ENCODE measurements around the gene SLC5A11. TPM values are rescaled to one million over a fixed set of nuclear protein-coding genes. Genes with fewer than 3 reads are reported as not detected.

The SLC5A11 gene
- total and polyA plus RNA-seq, 4 experiments from 2014 or later = 0.19 to 0.70 TPM; not detected in 2

- CTCF ChIA-PET (ENCODE audit: partially characterized antibody) = no interaction called here
- Mint-ChIP-seq H3K27ac (no peak overlapping the region), H3K36me3 (peaks cover 0 to 8% of the 10 kb centered on the region in 2 donors), H3K9me3 (no peaks in the 10 kb centered on the region), H3K27me3 (no peaks in the 10 kb centered on the region), H3K4me3 (no peak overlapping the region), H3K4me1 (peaks cover 0 to under 1% (median 0%) of the 10 kb centered on the region in 4 donors)
- Histone ChIP-seq H3K27me3 (ENCODE audit: insufficient read depth, low read length) (no peaks in the 10 kb centered on the region), H3K4me1 (ENCODE audit: insufficient read depth, low read length) (no peaks in the 10 kb centered on the region), H3K27ac (ENCODE audit: low read depth, low read length) (no peak overlapping the region), H3K4me3 (ENCODE audit: low read length in 2 of 2) (no peak overlapping the region), H3K36me3 (ENCODE audit: insufficient read depth, low read length) (no peaks in the 10 kb centered on the region), H3K9me3 (ENCODE audit: control insufficient read depth in 1 of 2, low read length in 2 of 2) (no peaks in the 10 kb centered on the region)
- intact Hi-C loops (cut with micrococcal nuclease) = no loop called here
- POLR2A ChIA-PET (ENCODE audit: partially characterized antibody) = no interaction called here
- DNase-seq = no peak
These were observed 990 bp downstream of the SLC5A11 start for GRCh38 chr16:24846548-24847357.

DNA sequence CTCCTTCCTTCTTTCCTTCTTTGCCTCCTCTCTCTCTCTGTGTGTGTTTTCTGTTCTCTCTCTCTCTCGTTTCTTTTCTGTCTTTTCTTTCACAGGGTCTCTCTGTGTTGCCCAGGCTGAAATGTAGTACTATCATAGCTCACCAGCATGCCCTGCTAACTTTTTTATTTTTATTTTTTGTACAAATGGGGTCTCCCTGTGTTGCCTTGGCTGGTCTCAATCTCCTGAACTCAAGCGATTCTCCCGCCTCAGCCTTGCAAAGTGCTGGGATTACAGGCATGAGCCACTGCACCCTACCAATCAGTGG is 1.5 kb downstream of the SLC5A11 start:
- Mint-ChIP-seq H3K4me1 (peaks cover 0 to 2% (median 0%) of the 10 kb centered on the region in 4 donors), H3K9me3 (no peaks in the 10 kb centered on the region), H3K36me3 (peaks cover 0 to 8% of the 10 kb centered on the region in 2 donors), H3K27ac (no peak overlapping the region), H3K27me3 (no peaks in the 10 kb centered on the region), H3K4me3 (no peak overlapping the region)
- no peak for DNase-seq
- no peaks in the 10 kb centered on the region for H3K36me3 ChIP-seq (ENCODE audit: insufficient read depth, low read length)
- no peaks in the 10 kb centered on the region for H3K4me1 ChIP-seq (ENCODE audit: insufficient read depth, low read length)
- H3K4me3 ChIP-seq (ENCODE audit: low read length in 2 of 2) = no peak overlapping the region
- POLR2A ChIA-PET (ENCODE audit: partially characterized antibody) = no interaction called here
- no peaks in the 10 kb centered on the region for H3K27me3 ChIP-seq (ENCODE audit: insufficient read depth, low read length)
- H3K27ac ChIP-seq (ENCODE audit: low read depth, low read length) = no peak overlapping the region
- no peaks in the 10 kb centered on the region for H3K9me3 ChIP-seq (ENCODE audit: control insufficient read depth in 1 of 2, low read length in 2 of 2)
- intact Hi-C loops (cut with micrococcal nuclease) = no loop called here
- CTCF ChIA-PET (ENCODE audit: partially characterized antibody) = no interaction called here

DNA sequence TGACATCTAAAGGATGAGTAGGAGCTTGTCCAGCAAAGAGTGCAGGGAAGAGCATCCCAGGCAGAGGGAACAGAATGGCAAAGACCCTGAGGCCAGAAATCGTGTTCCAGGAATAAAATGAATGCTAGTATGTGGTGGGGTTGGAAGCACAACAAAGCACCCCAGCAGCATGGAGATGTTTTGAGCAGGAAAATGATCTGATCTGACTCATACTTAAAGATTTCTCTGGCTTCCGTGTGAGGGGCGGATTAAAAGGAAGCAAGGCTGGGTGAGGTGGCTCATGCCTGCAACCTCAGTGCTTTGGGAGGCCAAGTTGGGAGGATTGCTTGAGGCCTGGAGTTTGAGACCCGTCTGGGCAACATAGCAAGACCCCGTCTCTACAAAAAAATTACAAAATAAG is 2.3 kb downstream of the SLC5A11 start:
- no peak overlapping the region for H3K4me3 ChIP-seq (ENCODE audit: low read length in 2 of 2)
- ChIA-PET CTCF (ENCODE audit: partially characterized antibody) (no interaction called here), POLR2A (ENCODE audit: partially characterized antibody) (no interaction called here)

GRCh38 chr16:24849641-24850040 is 3.9 kb downstream of the SLC5A11 start:
- Histone ChIP-seq H3K4me3 (ENCODE audit: low read length in 2 of 2) (no peak overlapping the region), H3K4me1 (ENCODE audit: insufficient read depth, low read length) (no peaks in the 10 kb centered on the region), H3K9me3 (ENCODE audit: control insufficient read depth in 1 of 2, low read length in 2 of 2) (no peaks in the 10 kb centered on the region), H3K27me3 (ENCODE audit: insufficient read depth, low read length) (no peaks in the 10 kb centered on the region), H3K36me3 (ENCODE audit: insufficient read depth, low read length) (no peaks in the 10 kb centered on the region), H3K27ac (ENCODE audit: low read depth, low read length) (no peak overlapping the region)
- no peak overlapping the region for H3K4me3 Mint-ChIP-seq
- H3K27ac Mint-ChIP-seq = no peak overlapping the region
- intact Hi-C loops (cut with micrococcal nuclease) = no loop called here
- ChIA-PET CTCF (ENCODE audit: partially characterized antibody) (no interaction called here), POLR2A (ENCODE audit: partially characterized antibody) (no interaction called here)
- H3K36me3 Mint-ChIP-seq = no peaks in the 10 kb centered on the region
- H3K9me3 Mint-ChIP-seq = no peaks in the 10 kb centered on the region
- no peak for DNase-seq
- no peaks in the 10 kb centered on the region for H3K27me3 Mint-ChIP-seq
- H3K4me1 Mint-ChIP-seq = peaks cover 0 to 2% (median 0%) of the 10 kb centered on the region in 4 donors

More for the DNA sequence above, 2.3 kb downstream of the SLC5A11 start:
- Mint-ChIP-seq H3K9me3 (no peaks in the 10 kb centered on the region), H3K4me1 (peaks cover 0 to 2% (median 0%) of the 10 kb centered on the region in 4 donors), H3K27ac (no peak overlapping the region), H3K27me3 (no peaks in the 10 kb centered on the region), H3K36me3 (peaks cover 0 to 6% of the 10 kb centered on the region in 2 donors), H3K4me3 (no peak overlapping the region)
- DNase-seq = no peak
- Histone ChIP-seq H3K9me3 (ENCODE audit: control insufficient read depth in 1 of 2, low read length in 2 of 2) (no peaks in the 10 kb centered on the region), H3K36me3 (ENCODE audit: insufficient read depth, low read length) (no peaks in the 10 kb centered on the region), H3K4me1 (ENCODE audit: insufficient read depth, low read length) (no peaks in the 10 kb centered on the region), H3K27ac (ENCODE audit: low read depth, low read length) (no peak overlapping the region), H3K27me3 (ENCODE audit: insufficient read depth, low read length) (no peaks in the 10 kb centered on the region)
- intact Hi-C loops (cut with micrococcal nuclease) = no loop called here

DNA sequence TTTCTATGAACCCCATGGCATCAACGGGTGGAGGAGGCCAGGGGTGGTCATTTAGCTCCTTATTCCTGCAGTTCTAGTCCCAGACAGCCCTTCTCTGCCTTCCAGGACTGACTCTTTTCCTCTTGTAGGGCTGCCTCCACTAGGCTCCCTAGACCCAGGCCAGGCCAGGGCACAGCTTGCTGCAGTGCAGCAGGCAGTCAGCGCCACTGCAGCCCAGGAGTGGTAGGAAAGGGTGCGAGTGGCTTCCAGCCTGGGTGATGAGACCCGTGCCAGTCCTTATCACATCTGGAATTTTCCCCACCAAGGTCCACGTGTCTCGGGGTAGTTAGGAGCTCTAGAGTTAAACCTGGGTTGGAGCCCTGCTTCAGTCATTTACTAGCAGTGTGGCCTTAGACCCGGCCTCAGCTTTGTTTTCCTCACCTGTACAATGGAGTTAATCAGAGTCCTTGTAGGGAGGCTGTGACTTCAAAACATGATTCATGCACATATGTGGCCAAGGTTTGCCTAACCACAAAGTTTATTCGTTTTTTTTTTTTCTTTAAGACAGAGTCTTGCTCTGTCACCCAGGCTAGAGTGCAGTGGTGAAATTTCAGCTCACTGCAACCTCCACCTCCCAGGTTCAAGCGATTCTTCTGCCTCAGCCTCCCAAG is 4.7 kb downstream of the SLC5A11 start:
- Histone ChIP-seq H3K9me3 (ENCODE audit: control insufficient read depth in 1 of 2, low read length in 2 of 2) (no peaks in the 10 kb centered on the region), H3K4me1 (ENCODE audit: insufficient read depth, low read length) (no peaks in the 10 kb centered on the region), H3K36me3 (ENCODE audit: insufficient read depth, low read length) (no peaks in the 10 kb centered on the region), H3K27me3 (ENCODE audit: insufficient read depth, low read length) (no peaks in the 10 kb centered on the region), H3K27ac (ENCODE audit: low read depth, low read length) (no peak overlapping the region), H3K4me3 (ENCODE audit: low read length in 2 of 2) (no peak overlapping the region)
- Mint-ChIP-seq H3K36me3 (no peaks in the 10 kb centered on the region), H3K4me3 (no peak overlapping the region), H3K9me3 (no peaks in the 10 kb centered on the region), H3K27me3 (no peaks in the 10 kb centered on the region), H3K4me1 (peaks cover 0 to 2% (median 0%) of the 10 kb centered on the region in 4 donors), H3K27ac (no peak overlapping the region)
- no peak for DNase-seq
- intact Hi-C loops (cut with micrococcal nuclease) = no loop called here
- CTCF ChIA-PET (ENCODE audit: partially characterized antibody) = no interaction called here
- POLR2A ChIA-PET (ENCODE audit: partially characterized antibody) = no interaction called here

GRCh38 chr16:24851700-24852099 is 5.9 kb downstream of the SLC5A11 start:
- no peak for DNase-seq
- intact Hi-C loops (cut with micrococcal nuclease) = no loop called here
- POLR2A ChIA-PET (ENCODE audit: partially characterized antibody) = no interaction called here

GRCh38 chr16:24852281-24852721 is 6.5 kb downstream of the SLC5A11 start:
- CTCF ChIA-PET (ENCODE audit: partially characterized antibody) = no interaction called here
- H3K36me3 Mint-ChIP-seq = no peaks in the 10 kb centered on the region
- H3K4me1 Mint-ChIP-seq = peaks cover 0 to 2% (median 0%) of the 10 kb centered on the region in 4 donors
- intact Hi-C loops (cut with micrococcal nuclease) = no loop called here
- peaks cover 0 to 2% of the 10 kb centered on the region in 2 donors for H3K27me3 Mint-ChIP-seq
- Histone ChIP-seq H3K27ac (ENCODE audit: low read depth, low read length) (no peak overlapping the region), H3K9me3 (ENCODE audit: control insufficient read depth in 1 of 2, low read length in 2 of 2) (no peaks in the 10 kb centered on the region), H3K4me1 (ENCODE audit: insufficient read depth, low read length) (no peaks in the 10 kb centered on the region), H3K27me3 (ENCODE audit: insufficient read depth, low read length) (no peaks in the 10 kb centered on the region), H3K36me3 (ENCODE audit: insufficient read depth, low read length) (no peaks in the 10 kb centered on the region), H3K4me3 (ENCODE audit: low read length in 2 of 2) (no peak overlapping the region)
- no peak overlapping the region for H3K27ac Mint-ChIP-seq
- H3K4me3 Mint-ChIP-seq = no peak overlapping the region
- DNase-seq = no peak
- POLR2A ChIA-PET (ENCODE audit: partially characterized antibody) = no interaction called here
- no peaks in the 10 kb centered on the region for H3K9me3 Mint-ChIP-seq

More at GRCh38 chr16:24851700-24852099, 5.9 kb downstream of the SLC5A11 start:
- H3K27me3 Mint-ChIP-seq = peaks cover 0 to 2% of the 10 kb centered on the region in 2 donors
- H3K9me3 ChIP-seq (ENCODE audit: control insufficient read depth in 1 of 2, low read length in 2 of 2) = no peaks in the 10 kb centered on the region
- peaks cover 0 to 2% (median 0%) of the 10 kb centered on the region in 4 donors for H3K4me1 Mint-ChIP-seq
- H3K4me3 ChIP-seq (ENCODE audit: low read length in 2 of 2) = no peak overlapping the region
- H3K4me1 ChIP-seq (ENCODE audit: insufficient read depth, low read length) = no peaks in the 10 kb centered on the region
- no peaks in the 10 kb centered on the region for H3K9me3 Mint-ChIP-seq
- CTCF ChIA-PET (ENCODE audit: partially characterized antibody) = no interaction called here
- no peaks in the 10 kb centered on the region for H3K27me3 ChIP-seq (ENCODE audit: insufficient read depth, low read length)
- H3K36me3 ChIP-seq (ENCODE audit: insufficient read depth, low read length) = no peaks in the 10 kb centered on the region
- no peak overlapping the region for H3K27ac Mint-ChIP-seq
- no peak overlapping the region for H3K27ac ChIP-seq (ENCODE audit: low read depth, low read length)
- no peak overlapping the region for H3K4me3 Mint-ChIP-seq
- no peaks in the 10 kb centered on the region for H3K36me3 Mint-ChIP-seq

Data from CD4-positive, alpha-beta memory T cell (primary cell).